ENCODE measurements around the gene ZBTB40.

GRCh38 chr1:22556391-22557104 is 104.9 kb downstream of the ZBTB40 start:
- TF ChIP-seq CTCF (IDR thresholded peaks at IDR 0.05; ENCODE audit: low read length) (no peak), EZH2 (IDR thresholded peaks at IDR 0.05; ENCODE audit: borderline replicate concordance, low read length) (no peak)

Data from OCI-LY1 (cell line).